ENCODE measurements around the gene CGB1. TPM values are rescaled to one million over a fixed set of nuclear protein-coding genes. Genes with fewer than 3 reads are reported as not detected.
"Not testable (repeated sequence)": the region's sequence is repeated elsewhere in the genome, so short reads cannot be mapped to it uniquely, and the experiment has no call there.

CGB1 gene
- polyA plus RNA-seq, 1 donor from 2014 or later = not detected

GRCh38 chr19:49020342-49020741 lies 16.4 kb downstream of the CGB1 start:
- peaks cover 1% of the 10 kb centered on the region for H3K36me3 Mint-ChIP-seq

GRCh38 chr19:49019242-49019932 lies 17.3 kb downstream of the CGB1 start:
- Mint-ChIP-seq H3K27me3 (peaks cover 5% of the 10 kb centered on the region), H3K4me1 (peaks cover 10 to 18% (median 18%) of the 10 kb centered on the region in 3 donors), H3K4me3 (peak overlapping the region; percentile 85 to 98 (median 95)), H3K36me3 (peaks cover 1% of the 10 kb centered on the region), H3K27ac (peak overlapping the region in 2 of 3 donors; percentile 79 to 98), H3K9me3 (no peaks in the 10 kb centered on the region)

More at GRCh38 chr19:49020342-49020741, 16.4 kb downstream of the CGB1 start:
- peaks cover 5% of the 10 kb centered on the region for H3K27me3 Mint-ChIP-seq
- H3K9me3 Mint-ChIP-seq = no peaks in the 10 kb centered on the region
- peaks cover 10 to 18% (median 18%) of the 10 kb centered on the region in 3 donors for H3K4me1 Mint-ChIP-seq
- H3K4me3 Mint-ChIP-seq = peak overlapping the region; percentile 58 to 98 (median 90)
- H3K27ac Mint-ChIP-seq = no peak overlapping the region

GRCh38 chr19:49018388-49019241 lies 18.1 kb downstream of the CGB1 start:
- Mint-ChIP-seq H3K27ac (peak overlapping the region in 2 of 3 donors; percentile 79 to 98), H3K4me1 (peaks cover 10 to 18% (median 18%) of the 10 kb centered on the region in 3 donors), H3K4me3 (peak overlapping the region; percentile 85 to 98 (median 95))
- H3K36me3 Mint-ChIP-seq, H3K9me3 Mint-ChIP-seq, H3K27me3 Mint-ChIP-seq: not testable (repeated sequence)

DNA sequence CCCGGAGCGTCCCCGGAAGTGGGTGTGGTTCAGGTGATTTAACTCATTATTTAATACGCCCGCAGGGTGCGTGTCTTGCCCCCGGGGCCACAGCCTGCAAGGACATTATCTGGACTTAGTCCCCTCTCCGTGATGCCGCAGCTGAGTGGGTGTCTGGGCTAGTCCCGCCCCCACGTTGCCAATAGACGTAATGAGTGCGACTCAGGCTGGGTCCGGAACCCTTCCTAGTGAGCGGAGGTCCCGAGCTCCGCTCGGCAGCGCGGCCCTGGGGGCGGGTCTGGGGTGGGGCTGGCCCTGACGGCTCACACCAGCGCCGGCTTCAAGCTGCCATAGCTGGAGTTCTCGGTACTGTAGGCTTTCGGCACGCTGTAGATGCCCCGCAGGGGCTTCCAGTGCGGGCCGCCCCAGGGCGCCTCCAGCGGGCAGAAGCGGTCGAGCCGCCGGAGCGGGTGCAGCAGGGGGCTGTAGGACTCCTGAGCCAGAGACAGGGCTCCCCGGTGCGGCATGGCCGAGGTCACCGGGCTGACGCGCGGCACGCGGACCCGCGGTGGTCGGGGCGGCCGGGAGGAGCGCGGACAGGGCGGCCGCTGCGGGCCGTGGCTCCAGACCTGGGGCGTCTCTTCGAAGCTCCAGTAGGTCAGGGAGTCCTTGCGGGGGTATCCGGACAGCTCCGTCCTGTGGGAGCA lies 18.9 kb downstream of the CGB1 start:
- Mint-ChIP-seq H3K4me3 (peak overlapping the region; percentile 85 to 98 (median 95)), H3K4me1 (peaks cover 10 to 18% (median 18%) of the 10 kb centered on the region in 3 donors), H3K27me3 (peaks cover 5% of the 10 kb centered on the region), H3K27ac (no peak overlapping the region), H3K9me3 (no peaks in the 10 kb centered on the region), H3K36me3 (peaks cover 1% of the 10 kb centered on the region)

- H3K27me3 Mint-ChIP-seq = peaks cover 5% of the 10 kb centered on the region
- peak within 1 kb of the TSS in 1 of 3 donors; percentile 69 for H3K27ac Mint-ChIP-seq
- peaks cover 10 to 18% (median 18%) of the 10 kb centered on the region in 3 donors for H3K4me1 Mint-ChIP-seq
- no peaks in the 10 kb centered on the region for H3K9me3 Mint-ChIP-seq
- peak within 1 kb of the TSS; percentile 85 to 98 (median 95) for H3K4me3 Mint-ChIP-seq
- peaks cover 1% of the 10 kb centered on the region for H3K36me3 Mint-ChIP-seq
Measured at GRCh38 chr19:49017041-49017665, 19.5 kb downstream of the CGB1 start, which contains the start of gene LHB. TSS of gene LHB (minus strand) at chr19:49017091. CDS start at chr19:49017081, 10 bp downstream.

- Mint-ChIP-seq H3K27me3 (peaks cover 5% of the 10 kb centered on the region), H3K4me1 (peaks cover 10 to 17% (median 14%) of the 10 kb centered on the region in 3 donors), H3K4me3 (peak overlapping the region in 2 of 4 donors; percentile 9 to 68), H3K27ac (no peak overlapping the region), H3K9me3 (no peaks in the 10 kb centered on the region), H3K36me3 (peaks cover 1% of the 10 kb centered on the region)
Measured at GRCh38 chr19:49016067-49016839, 20.4 kb downstream of the CGB1 start.

DNA sequence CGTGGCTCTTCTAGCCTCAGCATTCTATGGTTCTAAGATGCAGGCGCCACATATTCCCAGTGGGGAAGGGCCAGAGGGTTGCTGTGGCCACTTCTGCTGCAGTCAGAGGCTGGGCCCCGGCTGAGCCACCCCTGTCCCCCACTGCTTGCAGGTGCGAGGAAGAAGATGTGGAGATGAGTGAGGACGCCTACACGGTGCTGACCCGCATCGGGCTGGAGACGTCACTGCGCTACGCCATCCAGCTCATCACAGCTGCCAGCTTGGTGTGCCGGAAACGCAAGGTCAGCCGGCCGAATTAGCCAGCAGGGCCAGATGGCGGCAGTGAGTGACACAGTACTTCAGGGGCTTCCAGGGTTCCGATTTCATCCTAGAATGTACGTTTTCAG lies 21.8 kb downstream of the CGB1 start:
- Mint-ChIP-seq H3K9me3 (no peaks in the 10 kb centered on the region), H3K27me3 (peaks cover 3% of the 10 kb centered on the region), H3K4me3 (peak overlapping the region in 1 of 4 donors; percentile 68), H3K36me3 (peaks cover 1% of the 10 kb centered on the region), H3K4me1 (peaks cover 4 to 9% (median 6%) of the 10 kb centered on the region in 3 donors), H3K27ac (no peak overlapping the region)

- peaks cover 3% of the 10 kb centered on the region for H3K27me3 Mint-ChIP-seq
- H3K9me3 Mint-ChIP-seq = no peaks in the 10 kb centered on the region
- H3K36me3 Mint-ChIP-seq = peaks cover 1% of the 10 kb centered on the region
- H3K4me3 Mint-ChIP-seq = peak overlapping the region in 2 of 4 donors; percentile 72 to 73
- peaks cover 4% of the 10 kb centered on the region in 3 donors for H3K4me1 Mint-ChIP-seq
- H3K27ac Mint-ChIP-seq = no peak overlapping the region
Measured at GRCh38 chr19:49014123-49014869, 22.4 kb downstream of the CGB1 start.

DNA sequence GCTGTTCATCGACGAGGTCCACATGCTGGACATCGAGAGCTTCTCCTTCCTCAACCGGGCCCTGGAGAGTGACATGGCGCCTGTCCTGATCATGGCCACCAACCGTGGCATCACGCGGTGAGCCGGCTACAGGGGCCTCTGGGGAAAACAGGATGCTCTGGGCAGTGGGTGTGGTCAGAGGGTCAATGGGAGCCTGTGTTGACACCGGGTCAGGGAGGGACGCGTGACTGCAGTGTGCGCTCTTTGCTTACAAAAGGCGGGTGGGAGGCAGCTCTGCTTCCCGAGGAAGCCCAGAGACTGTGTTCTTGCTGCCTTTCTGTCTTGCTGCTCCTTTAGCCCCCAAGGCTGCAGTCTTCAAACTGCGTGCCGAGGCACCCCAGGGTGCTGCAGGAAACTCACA lies 25.5 kb downstream of the CGB1 start:
- peak overlapping the region in 1 of 3 donors; percentile 31 for H3K27ac Mint-ChIP-seq
- no peaks in the 10 kb centered on the region for H3K4me1 Mint-ChIP-seq
- H3K4me3 Mint-ChIP-seq = no peak overlapping the region
- H3K27me3 Mint-ChIP-seq = no peaks in the 10 kb centered on the region
- no peaks in the 10 kb centered on the region for H3K9me3 Mint-ChIP-seq
- no peaks in the 10 kb centered on the region for H3K36me3 Mint-ChIP-seq

DNA sequence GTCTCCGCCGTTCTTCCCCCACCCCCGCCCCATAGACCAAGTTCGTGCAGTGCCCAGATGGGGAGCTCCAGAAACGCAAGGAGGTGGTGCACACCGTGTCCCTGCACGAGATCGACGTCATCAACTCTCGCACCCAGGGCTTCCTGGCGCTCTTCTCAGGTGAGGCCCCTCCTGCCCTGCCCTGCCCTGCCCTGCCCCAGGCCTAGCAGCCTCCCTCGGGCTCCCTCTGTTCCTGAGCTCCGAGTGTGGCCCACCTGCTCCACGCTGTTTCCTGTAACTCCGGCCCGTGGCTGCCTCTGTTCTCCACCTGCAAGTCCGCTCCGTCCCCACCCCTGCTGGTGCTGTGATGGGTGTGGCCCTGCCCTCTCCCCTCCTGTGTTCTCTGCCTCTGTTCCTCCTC lies 26.2 kb downstream of the CGB1 start:
- Mint-ChIP-seq H3K4me3 (no peak overlapping the region), H3K9me3 (no peaks in the 10 kb centered on the region), H3K27ac (peak overlapping the region in 1 of 3 donors; percentile 10), H3K27me3 (no peaks in the 10 kb centered on the region), H3K4me1 (no peaks in the 10 kb centered on the region), H3K36me3 (no peaks in the 10 kb centered on the region)

- Mint-ChIP-seq H3K27ac (no peak overlapping the region), H3K36me3 (no peaks in the 10 kb centered on the region), H3K9me3 (no peaks in the 10 kb centered on the region), H3K27me3 (no peaks in the 10 kb centered on the region), H3K4me1 (no peaks in the 10 kb centered on the region), H3K4me3 (no peak overlapping the region)
Measured at GRCh38 chr19:49009828-49010227, 26.9 kb downstream of the CGB1 start.

DNA sequence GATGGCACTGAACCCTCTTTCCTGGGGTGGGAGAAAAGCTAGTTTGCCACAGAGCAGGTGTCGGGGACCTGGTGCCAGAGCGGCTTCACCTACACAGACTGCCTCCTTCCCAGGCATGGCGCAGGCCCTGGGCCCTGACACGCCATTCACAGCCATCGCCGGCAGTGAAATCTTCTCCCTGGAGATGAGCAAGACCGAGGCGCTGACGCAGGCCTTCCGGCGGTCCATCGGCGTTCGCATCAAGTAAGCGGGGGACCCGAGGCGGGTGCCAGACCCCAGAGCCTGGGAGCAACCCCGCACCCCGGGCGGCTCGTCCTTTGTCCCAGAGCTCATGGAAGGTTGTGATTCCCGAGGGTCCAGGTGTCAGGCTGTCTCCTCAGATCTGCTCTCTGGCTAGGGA lies 29.8 kb downstream of the CGB1 start:
- H3K36me3 Mint-ChIP-seq = no peaks in the 10 kb centered on the region
- no peaks in the 10 kb centered on the region for H3K27me3 Mint-ChIP-seq
- H3K27ac Mint-ChIP-seq = no peak overlapping the region

DNA sequence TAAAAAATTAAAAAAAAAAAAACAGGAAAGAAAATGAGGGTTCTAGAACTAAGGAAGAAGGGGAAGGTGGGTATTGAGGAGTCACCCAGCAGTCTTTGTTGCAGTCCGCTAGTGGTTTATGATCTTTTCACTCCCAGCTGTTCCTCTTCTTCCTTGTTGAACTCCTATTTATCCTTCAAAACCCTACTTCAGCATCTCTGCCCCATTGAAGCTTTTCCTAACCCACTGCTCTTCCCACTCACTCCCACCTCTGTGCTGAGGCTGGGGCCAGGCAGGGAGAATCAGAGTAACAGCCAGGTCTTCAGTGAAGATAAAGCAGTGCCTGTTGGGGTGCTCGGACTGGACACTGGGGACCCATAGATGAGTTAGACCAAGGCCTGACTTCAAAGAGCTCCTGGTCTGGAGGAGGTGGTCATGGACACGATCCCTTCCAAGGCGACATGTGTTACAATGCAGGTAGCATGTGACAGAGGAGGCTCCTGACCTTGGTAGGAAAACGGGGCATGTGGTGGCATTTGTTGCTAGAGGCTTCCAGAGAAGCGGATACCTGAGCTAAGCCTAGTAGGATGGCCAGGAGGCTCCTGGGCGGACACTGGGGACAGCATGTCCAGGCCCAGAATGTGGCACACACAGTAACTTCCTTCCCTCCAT lies 31.6 kb downstream of the CGB1 start:
- H3K36me3 Mint-ChIP-seq = no peaks in the 10 kb centered on the region
- H3K27me3 Mint-ChIP-seq = no peaks in the 10 kb centered on the region
- no peak overlapping the region for H3K4me3 Mint-ChIP-seq
- no peak overlapping the region for H3K27ac Mint-ChIP-seq
- H3K4me1 Mint-ChIP-seq = peaks cover 0 to 2% (median 0%) of the 10 kb centered on the region in 3 donors
- H3K9me3 Mint-ChIP-seq = no peaks in the 10 kb centered on the region

More for the DNA sequence above, 29.8 kb downstream of the CGB1 start:
- no peaks in the 10 kb centered on the region for H3K9me3 Mint-ChIP-seq
- H3K4me1 Mint-ChIP-seq = peaks cover 0 to 2% (median 0%) of the 10 kb centered on the region in 3 donors
- no peak overlapping the region for H3K4me3 Mint-ChIP-seq

Data from IgD-negative memory B cell (primary cell).